Stimulated activated naive B cell treated with anti-CD40 and anti-IgM and Interleukin-4, amounts not matched to agents 10 μg/mL and 1 μg/mL and 100 μg/mL, for 72 hours (primary cell): Measurements from ENCODE around the gene GAA.
"Not testable (repeated sequence)": the region's sequence is repeated elsewhere in the genome, so short reads cannot be mapped to it uniquely, and the experiment has no call there.

Experiments used
- ATAC-seq, 2 donors: fragments of 150-1000 bp; cut with Tn5 transposase; replicated peaks; 2 replicates each; pipeline ENCODE4 v1.10.0; 2021; ENCODE audit warnings: moderate library complexity in 1 of 2
- DNase-seq: peaks from one replicate; pipeline ENCODE4 v3.0.0; 2021
- H3K27ac Mint-ChIP-seq: one replicate; pipeline ENCODE4 v1.8.0; 2022; ENCODE audit warnings: mild to moderate bottlenecking, mixed read lengths
- H3K27me3 Mint-ChIP-seq, 2 donors: one replicate each; pipeline ENCODE4 v1.8.0; 2022; ENCODE audit warnings: mixed read lengths in 2 of 2
- H3K36me3 Mint-ChIP-seq, 2 donors: one replicate each; pipeline ENCODE4 v1.8.0; 2022; ENCODE audit warnings: mixed read lengths in 2 of 2, mild to moderate bottlenecking in 1 of 2
- H3K4me1 Mint-ChIP-seq, 2 donors: one replicate each; pipeline ENCODE4 v1.8.0; 2022; ENCODE audit warnings: mixed read lengths in 2 of 2, mild to moderate bottlenecking in 1 of 2
- H3K4me3 Mint-ChIP-seq, 2 donors: one replicate each; pipeline ENCODE4 v1.8.0; 2022; ENCODE audit warnings: mild to moderate bottlenecking in 2 of 2, mixed read lengths in 2 of 2, moderate library complexity in 1 of 2
- H3K9me3 Mint-ChIP-seq, 2 donors: one replicate each; pipeline ENCODE4 v1.8.0; 2022; ENCODE audit warnings: mixed read lengths in 2 of 2, mild to moderate bottlenecking in 1 of 2

GAA gene

DNA sequence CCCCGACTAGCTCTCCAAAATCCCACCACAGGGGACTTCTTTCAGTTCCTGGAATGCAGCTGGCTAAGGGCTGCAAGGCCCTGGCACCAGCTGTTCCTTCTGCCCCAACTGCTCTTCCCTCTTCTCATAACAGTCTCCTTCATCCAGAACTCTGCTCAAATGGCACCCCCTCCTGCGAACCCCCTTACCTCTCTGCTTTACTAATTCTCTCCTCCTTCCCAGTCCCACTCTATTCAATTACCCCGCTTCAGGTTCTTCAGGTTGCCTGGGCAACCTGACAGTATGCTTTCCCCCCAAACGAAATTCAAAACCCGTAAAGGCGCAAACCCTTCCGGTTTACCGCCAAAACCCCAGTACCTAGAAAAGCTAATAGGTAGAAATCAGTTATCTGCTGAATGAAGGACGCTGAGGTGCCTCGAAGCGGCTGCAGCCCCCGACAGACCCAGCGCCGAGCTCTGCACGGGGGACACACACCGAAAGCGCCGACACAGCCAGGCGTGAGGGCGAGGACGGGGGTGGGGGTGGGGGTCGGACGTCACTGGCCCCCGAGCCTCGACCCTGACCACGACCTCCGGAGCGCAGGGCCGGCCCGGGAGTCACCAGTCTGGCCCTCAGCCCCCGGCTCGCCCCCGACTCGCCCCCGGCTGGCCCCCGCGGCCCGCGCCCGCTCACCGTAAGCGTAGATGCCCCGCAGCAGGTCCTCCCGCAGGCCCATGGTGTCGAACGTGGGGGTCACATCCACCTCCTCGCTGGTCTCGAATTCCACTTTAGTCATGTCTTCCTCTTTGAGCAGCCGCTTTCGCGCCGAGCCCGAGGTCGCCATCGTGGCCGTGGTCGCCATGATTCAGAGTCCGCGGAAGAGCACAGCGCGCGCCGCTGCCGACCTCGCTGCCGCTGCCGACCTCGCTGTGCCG is 45.0 kb downstream of the GAA start:
- Mint-ChIP-seq H3K36me3 (peaks cover 14 to 24% of the 10 kb centered on the region in 2 donors), H3K9me3 (no peaks in the 10 kb centered on the region), H3K4me1 (peaks cover 25 to 37% of the 10 kb centered on the region in 2 donors), H3K27me3 (no peaks in the 10 kb centered on the region), H3K4me3 (peak overlapping the region; percentile 89 to 97), H3K27ac (peak overlapping the region; percentile 98)
- DNase-seq (no peak), ATAC-seq (peak; percentile 6)

- peaks cover 24 to 43% of the 10 kb centered on the region in 2 donors for H3K4me1 Mint-ChIP-seq
- no peaks in the 10 kb centered on the region for H3K27me3 Mint-ChIP-seq
- ATAC-seq (peak; percentile 91 to 95), DNase-seq (peak; percentile 97)
- peak within 1 kb of the TSS; percentile 98 for H3K27ac Mint-ChIP-seq
- peaks cover 14 to 18% of the 10 kb centered on the region in 2 donors for H3K36me3 Mint-ChIP-seq
- H3K4me3 Mint-ChIP-seq: peak within 1 kb of the TSS; percentile 89 to 97
- no peaks in the 10 kb centered on the region for H3K9me3 Mint-ChIP-seq
Measured at GRCh38 chr17:80147035-80147822, 45.8 kb downstream of the GAA start, which contains the start of gene EIF4A3. TSS of gene EIF4A3 (minus strand) at chr17:80147128. CDS start at chr17:80146961, 167 bp downstream.

GRCh38 chr17:80151333-80151732 is 50.0 kb downstream of the GAA start:
- Mint-ChIP-seq H3K4me3 (no peak overlapping the region), H3K9me3 (peaks cover 5% of the 10 kb centered on the region in 2 donors), H3K4me1 (peaks cover 26 to 27% of the 10 kb centered on the region in 2 donors), H3K27me3 (no peaks in the 10 kb centered on the region), H3K27ac (peak overlapping the region; percentile 70), H3K36me3 (peaks cover 2 to 10% of the 10 kb centered on the region in 2 donors)
- ATAC-seq (no peak), DNase-seq (no peak)

DNA sequence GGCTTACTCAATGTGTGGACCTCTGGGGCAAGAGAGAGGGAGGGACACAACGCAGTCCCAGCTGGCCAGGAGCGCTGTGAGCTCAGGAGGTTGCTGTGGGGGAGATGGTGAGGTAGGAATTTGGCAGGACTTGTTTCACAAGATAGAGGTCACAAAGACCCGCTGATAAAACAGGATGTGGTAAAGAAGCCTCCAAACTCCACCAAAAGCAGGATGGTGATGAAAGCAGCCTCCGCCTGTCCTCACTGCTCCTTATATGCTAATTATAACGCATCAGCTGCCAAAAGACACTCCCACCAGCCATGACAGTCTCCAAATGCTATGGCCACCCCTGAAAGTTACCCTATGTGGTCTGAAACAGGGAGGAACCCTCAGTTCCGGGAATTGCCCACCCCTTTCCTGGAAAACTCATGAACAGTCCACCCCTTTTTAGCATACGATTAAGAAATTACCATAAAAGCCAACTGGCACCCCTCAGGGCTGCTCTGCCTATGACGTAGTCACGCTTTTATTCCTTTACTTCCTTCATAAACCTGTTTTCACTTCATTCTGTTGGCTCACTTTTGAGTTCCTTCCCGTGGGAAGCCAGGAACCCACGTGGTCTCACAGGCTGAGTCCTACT is 50.8 kb downstream of the GAA start:
- DNase-seq (no peak), ATAC-seq (no peak)
- Mint-ChIP-seq H3K4me3 (peak overlapping the region; percentile 47 to 54), H3K4me1 (peaks cover 26% of the 10 kb centered on the region in 2 donors), H3K36me3 (peaks cover 0 to 7% of the 10 kb centered on the region in 2 donors), H3K9me3 (peaks cover 5% of the 10 kb centered on the region in 2 donors), H3K27me3 (no peaks in the 10 kb centered on the region), H3K27ac (peak overlapping the region; percentile 43)

GRCh38 chr17:80153004-80153403 is 51.6 kb downstream of the GAA start:
- no peaks in the 10 kb centered on the region for H3K27me3 Mint-ChIP-seq
- peaks cover 0 to 5% of the 10 kb centered on the region in 2 donors for H3K36me3 Mint-ChIP-seq
- peak overlapping the region; percentile 47 to 54 for H3K4me3 Mint-ChIP-seq
- ATAC-seq (peak; percentile 90 to 92), DNase-seq (peak; percentile 36)
- peak overlapping the region; percentile 92 for H3K27ac Mint-ChIP-seq
- peaks cover 26% of the 10 kb centered on the region in 2 donors for H3K4me1 Mint-ChIP-seq
- H3K9me3 Mint-ChIP-seq: peaks cover 5% of the 10 kb centered on the region in 2 donors

GRCh38 chr17:80154166-80154565 is 52.8 kb downstream of the GAA start:
- Mint-ChIP-seq H3K4me3 (no peak overlapping the region), H3K27ac (no peak overlapping the region), H3K9me3 (peaks cover 5% of the 10 kb centered on the region in 2 donors), H3K27me3 (no peaks in the 10 kb centered on the region), H3K36me3 (peaks cover 0 to 5% of the 10 kb centered on the region in 2 donors), H3K4me1 (peaks cover 18 to 20% of the 10 kb centered on the region in 2 donors)
- DNase-seq (no peak), ATAC-seq (no peak)

DNA sequence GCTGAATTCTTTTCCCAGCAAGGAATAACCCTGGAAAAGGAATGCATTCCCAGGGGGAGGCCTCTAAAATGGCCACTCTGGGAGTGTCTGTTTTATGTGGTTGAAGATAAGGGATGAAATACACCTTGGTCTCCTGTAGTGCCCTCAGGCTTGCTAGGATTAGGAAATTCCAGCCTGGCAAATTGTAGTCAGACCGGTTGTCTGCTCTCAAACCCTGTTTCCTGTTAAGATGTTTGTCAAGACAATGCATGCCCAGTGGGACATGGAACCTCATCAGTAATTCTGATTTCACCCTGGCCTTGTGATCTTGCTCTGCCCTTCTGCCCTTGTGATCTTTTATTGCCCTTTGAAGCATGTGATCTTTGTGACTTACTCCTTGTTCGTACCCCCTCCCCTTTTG is 54.2 kb downstream of the GAA start:
- H3K4me3 Mint-ChIP-seq, ATAC-seq, DNase-seq, H3K9me3 Mint-ChIP-seq, H3K36me3 Mint-ChIP-seq, H3K27ac Mint-ChIP-seq: not testable (repeated sequence)
- H3K27me3 Mint-ChIP-seq: peaks cover 10 to 12% of the 10 kb centered on the region in 2 donors
- H3K4me1 Mint-ChIP-seq: peaks cover 16 to 23% of the 10 kb centered on the region in 2 donors

GRCh38 chr17:80158846-80159245 is 57.5 kb downstream of the GAA start:
- peaks cover 4 to 10% of the 10 kb centered on the region in 2 donors for H3K4me1 Mint-ChIP-seq
- H3K27me3 Mint-ChIP-seq: peaks cover 12 to 15% of the 10 kb centered on the region in 2 donors
- ATAC-seq (no peak), DNase-seq (no peak)
- peaks cover 5% of the 10 kb centered on the region in 2 donors for H3K9me3 Mint-ChIP-seq
- H3K27ac Mint-ChIP-seq: no peak overlapping the region
- H3K4me3 Mint-ChIP-seq: no peak overlapping the region
- H3K36me3 Mint-ChIP-seq: peaks cover 0 to 5% of the 10 kb centered on the region in 2 donors

DNA sequence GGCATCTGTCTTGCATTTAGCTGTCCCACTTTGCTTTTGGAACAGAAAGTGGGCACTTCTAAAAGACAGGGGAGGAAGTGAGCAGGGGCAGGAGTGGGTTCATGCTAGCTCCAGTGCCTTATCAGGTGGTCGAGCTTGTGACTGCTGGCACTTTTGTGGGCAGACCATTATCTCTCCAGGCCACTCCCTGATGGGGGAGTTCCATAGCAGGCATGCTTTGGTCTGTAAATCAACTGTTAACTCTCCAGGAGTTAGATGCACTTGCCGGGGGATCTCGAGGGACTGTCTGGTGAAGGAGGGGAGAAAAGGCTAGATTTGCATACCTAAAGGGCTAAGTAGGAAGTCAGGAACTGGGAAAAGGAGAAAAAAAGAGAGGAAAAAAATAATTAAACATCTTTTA is 59.2 kb downstream of the GAA start:
- peaks cover 2 to 10% of the 10 kb centered on the region in 2 donors for H3K4me1 Mint-ChIP-seq
- DNase-seq (no peak), ATAC-seq (peak; percentile 38 to 52)
- peaks cover 12 to 15% of the 10 kb centered on the region in 2 donors for H3K27me3 Mint-ChIP-seq
- peak overlapping the region in 1 of 2 donors; percentile 15 for H3K4me3 Mint-ChIP-seq
- H3K9me3 Mint-ChIP-seq: peaks cover 5% of the 10 kb centered on the region in 2 donors
- H3K36me3 Mint-ChIP-seq: peaks cover 0 to 5% of the 10 kb centered on the region in 2 donors
- H3K27ac Mint-ChIP-seq: no peak overlapping the region

GRCh38 chr17:80163336-80163735 is 62.0 kb downstream of the GAA start:
- Mint-ChIP-seq H3K9me3 (no peaks in the 10 kb centered on the region), H3K4me3 (no peak overlapping the region), H3K4me1 (peaks cover 2 to 10% of the 10 kb centered on the region in 2 donors), H3K27ac (no peak overlapping the region), H3K36me3 (no peaks in the 10 kb centered on the region), H3K27me3 (peaks cover 12 to 15% of the 10 kb centered on the region in 2 donors)
- DNase-seq: no peak
- ATAC-seq: no peak

GRCh38 chr17:80164185-80164584 is 62.8 kb downstream of the GAA start:
- no peak for DNase-seq
- Mint-ChIP-seq H3K36me3 (no peaks in the 10 kb centered on the region), H3K4me3 (no peak overlapping the region), H3K4me1 (peaks cover 2 to 10% of the 10 kb centered on the region in 2 donors), H3K27ac (no peak overlapping the region), H3K9me3 (peaks cover 0 to 3% of the 10 kb centered on the region in 2 donors), H3K27me3 (peaks cover 12 to 21% of the 10 kb centered on the region in 2 donors)
- ATAC-seq: no peak

DNA sequence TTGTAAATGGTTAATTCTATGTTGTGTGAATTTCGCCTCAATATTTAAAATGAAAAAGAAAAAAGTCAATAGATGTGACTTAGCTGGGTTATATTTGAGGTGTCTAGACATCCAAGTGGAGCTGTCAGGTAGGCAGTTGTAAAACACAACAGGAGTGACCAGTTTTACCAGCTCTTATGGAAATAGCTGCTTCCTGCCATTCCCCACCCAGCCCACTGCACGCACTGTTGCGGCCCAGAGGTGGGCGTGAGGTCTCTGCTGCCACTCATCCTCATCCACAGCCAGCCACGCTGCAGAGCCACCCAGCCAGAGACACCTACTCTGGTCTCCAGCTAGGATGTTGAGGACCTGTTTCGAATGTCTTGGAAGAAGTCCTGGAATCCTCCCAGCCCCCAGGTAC is 65.1 kb downstream of the GAA start:
- H3K27ac Mint-ChIP-seq: no peak overlapping the region
- peaks cover 0 to 3% of the 10 kb centered on the region in 2 donors for H3K9me3 Mint-ChIP-seq
- DNase-seq (no peak), ATAC-seq (no peak)
- no peaks in the 10 kb centered on the region for H3K4me1 Mint-ChIP-seq
- H3K36me3 Mint-ChIP-seq: no peaks in the 10 kb centered on the region
- peaks cover 4 to 13% of the 10 kb centered on the region in 2 donors for H3K27me3 Mint-ChIP-seq
- no peak overlapping the region for H3K4me3 Mint-ChIP-seq

DNA sequence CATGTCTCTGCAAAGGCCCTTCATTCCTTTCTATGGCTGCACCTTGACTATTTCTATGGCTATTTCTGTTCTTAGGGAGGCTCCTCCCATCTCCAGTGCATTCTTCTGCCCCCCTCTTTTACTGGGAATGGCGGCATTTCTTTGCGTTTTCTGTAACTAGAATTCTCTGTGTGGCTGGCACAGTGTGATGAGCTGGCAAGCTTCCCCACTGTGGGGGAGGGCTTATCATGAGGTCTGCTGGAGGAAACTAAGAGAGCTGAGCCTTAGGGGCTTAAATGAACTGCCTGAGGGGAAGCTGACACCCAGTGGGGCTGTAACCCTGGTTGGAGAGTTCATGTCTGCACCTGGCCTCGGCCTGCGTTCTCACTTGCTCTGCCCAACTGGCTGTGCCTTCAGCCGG is 67.0 kb downstream of the GAA start:
- no peak for ATAC-seq
- Mint-ChIP-seq H3K27ac (no peak overlapping the region), H3K9me3 (peaks cover 0 to 3% of the 10 kb centered on the region in 2 donors)

GRCh38 chr17:80169107-80169506 is 67.7 kb downstream of the GAA start:
- ATAC-seq (no peak), DNase-seq (no peak)
- Mint-ChIP-seq H3K27me3 (peaks cover 4 to 13% of the 10 kb centered on the region in 2 donors), H3K36me3 (no peaks in the 10 kb centered on the region), H3K4me1 (no peaks in the 10 kb centered on the region), H3K4me3 (no peak overlapping the region), H3K27ac (no peak overlapping the region), H3K9me3 (peaks cover 0 to 3% of the 10 kb centered on the region in 2 donors)

More for the DNA sequence above, 67.0 kb downstream of the GAA start:
- no peaks in the 10 kb centered on the region for H3K36me3 Mint-ChIP-seq
- H3K4me1 Mint-ChIP-seq: no peaks in the 10 kb centered on the region
- no peak for DNase-seq
- no peak overlapping the region for H3K4me3 Mint-ChIP-seq
- H3K27me3 Mint-ChIP-seq: peaks cover 4 to 13% of the 10 kb centered on the region in 2 donors
